Measurements from ENCODE around the gene BCL2. TPM values are rescaled to one million over a fixed set of nuclear protein-coding genes. Genes with fewer than 3 reads are reported as not detected.

The BCL2 gene
- total RNA-seq, 1 experiment from 2014 or later, result 2.5 TPM

DNA sequence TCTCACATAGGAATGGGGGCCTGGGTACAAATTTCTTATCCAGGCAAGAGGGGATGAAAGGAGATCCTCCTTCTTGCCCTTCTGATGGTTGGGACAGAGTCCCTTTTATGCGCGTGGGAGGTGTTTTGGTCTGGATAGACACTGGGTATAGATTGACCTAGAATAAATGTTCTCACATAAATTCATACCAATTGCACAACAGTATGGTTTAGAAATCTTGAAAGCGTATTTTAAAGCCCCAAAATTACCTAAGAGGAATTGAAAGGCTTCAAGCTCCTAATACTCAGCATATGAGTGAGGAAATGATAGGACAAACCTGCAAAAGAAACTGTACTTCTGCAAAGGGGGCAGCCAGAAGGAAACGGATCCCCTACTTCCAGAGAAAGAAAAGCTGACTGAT, 2.6 kb upstream of the BCL2 start:
- Histone ChIP-seq H3K27ac (ENCODE audit: low read depth, low read length) (no peak overlapping the region), H2AFZ (ENCODE audit: low read depth, low read length, poor library complexity, severe bottlenecking) (no peak overlapping the region), H3K9ac (ENCODE audit: low read length) (no peak overlapping the region), H3K79me2 (ENCODE audit: insufficient read depth, low read length) (no peaks in the 10 kb centered on the region), H3K27me3 (ENCODE audit: insufficient read depth, low read length) (0 out of 2 replicates have a peak, but pooled peaks cover 7% of the 10 kb centered on the region), H3K4me1 (ENCODE audit: control insufficient read depth in 1 of 2, insufficient read depth in 2 of 2, low read length in 2 of 2) (peaks cover 5 to 24% of the 10 kb centered on the region in 2 experiments; a peak in 2 of 4 replicates), H3K4me2 (ENCODE audit: low read length) (no peak overlapping the region), H3K4me3 (replicated peaks in 1 of 2; ENCODE audit: low read depth in 1 of 2, low read length in 2 of 2) (no peak overlapping the region), H4K20me1 (ENCODE audit: insufficient read depth) (no peaks in the 10 kb centered on the region), H3K9me3 (ENCODE audit: control insufficient read depth in 1 of 2, insufficient read depth in 1 of 2, low read depth in 1 of 2, low read length in 2 of 2) (no peaks in the 10 kb centered on the region), H3K9me2 (ENCODE audit: insufficient read depth) (no peaks in the 10 kb centered on the region), H3K36me3 (ENCODE audit: control insufficient read depth in 1 of 2, insufficient read depth in 2 of 2, low read length in 2 of 2) (no peaks in the 10 kb centered on the region)
- intact Hi-C loops (cut with micrococcal nuclease), result loop anchor here (1.0 to 10.0 kb wide), 3 partner anchors 115 to 837 kb away; no protein-coding TSS in a partner anchor
- no peak for ATAC-seq
- TF ChIP-seq JUND (IDR thresholded peaks at IDR 0.05), result no peak
- no peak for TF ChIP-seq EGR1 (IDR thresholded peaks at IDR 0.05; ENCODE audit: low read depth)
- TF ChIP-seq, protein P1, sequence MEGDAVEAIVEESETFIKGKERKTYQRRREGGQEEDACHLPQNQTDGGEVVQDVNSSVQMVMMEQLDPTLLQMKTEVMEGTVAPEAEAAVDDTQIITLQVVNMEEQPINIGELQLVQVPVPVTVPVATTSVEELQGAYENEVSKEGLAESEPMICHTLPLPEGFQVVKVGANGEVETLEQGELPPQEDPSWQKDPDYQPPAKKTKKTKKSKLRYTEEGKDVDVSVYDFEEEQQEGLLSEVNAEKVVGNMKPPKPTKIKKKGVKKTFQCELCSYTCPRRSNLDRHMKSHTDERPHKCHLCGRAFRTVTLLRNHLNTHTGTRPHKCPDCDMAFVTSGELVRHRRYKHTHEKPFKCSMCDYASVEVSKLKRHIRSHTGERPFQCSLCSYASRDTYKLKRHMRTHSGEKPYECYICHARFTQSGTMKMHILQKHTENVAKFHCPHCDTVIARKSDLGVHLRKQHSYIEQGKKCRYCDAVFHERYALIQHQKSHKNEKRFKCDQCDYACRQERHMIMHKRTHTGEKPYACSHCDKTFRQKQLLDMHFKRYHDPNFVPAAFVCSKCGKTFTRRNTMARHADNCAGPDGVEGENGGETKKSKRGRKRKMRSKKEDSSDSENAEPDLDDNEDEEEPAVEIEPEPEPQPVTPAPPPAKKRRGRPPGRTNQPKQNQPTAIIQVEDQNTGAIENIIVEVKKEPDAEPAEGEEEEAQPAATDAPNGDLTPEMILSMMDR (IDR thresholded peaks at IDR 0.05 in 2 of 3, conservative IDR thresholded peaks at IDR 0.05 in 1 of 3; ENCODE audit: borderline replicate concordance in 1 of 3, insufficient read depth in 1 of 3, low read depth in 2 of 3, low read length in 2 of 3), result no peak
- TF ChIP-seq POLR2A (IDR thresholded peaks at IDR 0.05; ENCODE audit: borderline replicate concordance, extremely low read depth, insufficient read depth, insufficient read length), result no peak
- BruUV-seq (replicated peaks), result no TSS peak
- ChIA-PET RAD21 (ENCODE audit: low non-redundant PET in 1 of 2, low total read pairs in 2 of 2, uncharacterized antibody in 2 of 2, unreplicated experiment in 2 of 2) (no interaction called here), POLR2A (no interaction called here), CTCF (interaction anchor here (1.0 to 4.2 kb wide), 3 partner anchors 189 to 306 kb away, joined by 4 to 18 read pairs (median 12); no protein-coding TSS in a partner anchor)
- no peak for DNase-seq (ENCODE audit: low read depth, low spot score)

DNA sequence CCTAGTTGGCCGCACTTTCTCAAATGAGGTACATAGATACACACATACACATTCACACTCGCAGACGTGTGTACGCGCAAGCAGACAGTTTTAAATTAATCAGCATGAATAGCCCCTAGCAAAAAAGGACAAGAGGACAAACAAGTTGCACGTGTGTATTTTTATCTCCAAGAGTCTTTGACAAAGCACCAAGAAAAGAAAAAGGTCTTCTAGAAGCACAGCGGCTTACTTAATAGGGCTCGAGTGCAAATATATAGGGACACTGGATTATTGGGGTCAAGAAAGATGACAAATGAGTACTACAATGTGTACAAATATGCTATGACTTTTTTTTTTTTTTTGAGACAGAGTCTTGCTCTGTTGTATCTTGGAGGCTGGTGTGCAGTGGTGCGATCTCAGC, 1.7 kb upstream of the BCL2 start:
- RAD21 ChIA-PET (ENCODE audit: low non-redundant PET in 1 of 2, low total read pairs in 2 of 2, uncharacterized antibody in 2 of 2, unreplicated experiment in 2 of 2), result no interaction called here
- no peaks in the 10 kb centered on the region for H3K9me2 ChIP-seq (ENCODE audit: insufficient read depth)
- H3K4me1 ChIP-seq (ENCODE audit: control insufficient read depth in 1 of 2, insufficient read depth in 2 of 2, low read length in 2 of 2), result peaks cover 5 to 24% of the 10 kb centered on the region in 2 experiments; a peak in 2 of 4 replicates
- H4K20me1 ChIP-seq (ENCODE audit: insufficient read depth), result no peaks in the 10 kb centered on the region
- no peak for ATAC-seq
- TF ChIP-seq SIN3A (IDR thresholded peaks at IDR 0.05; ENCODE audit: low read depth) (no peak), EGR1 (IDR thresholded peaks at IDR 0.05; ENCODE audit: low read depth) (no peak), CBX3 (IDR thresholded peaks at IDR 0.05; ENCODE audit: low read depth) (no peak), SRF (IDR thresholded peaks at IDR 0.05; ENCODE audit: low read depth) (no peak), ZNF274 (IDR thresholded peaks at IDR 0.05; ENCODE audit: low read depth, low read length) (no peak), CEBPB (IDR thresholded peaks at IDR 0.05; ENCODE audit: low read depth) (no peak), FOSL1 (IDR thresholded peaks at IDR 0.05; ENCODE audit: low read depth) (no peak)
- TF ChIP-seq, protein P2, sequence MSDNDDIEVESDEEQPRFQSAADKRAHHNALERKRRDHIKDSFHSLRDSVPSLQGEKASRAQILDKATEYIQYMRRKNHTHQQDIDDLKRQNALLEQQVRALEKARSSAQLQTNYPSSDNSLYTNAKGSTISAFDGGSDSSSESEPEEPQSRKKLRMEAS (IDR thresholded peaks at IDR 0.05), result no peak
- TF ChIP-seq, protein P3, sequence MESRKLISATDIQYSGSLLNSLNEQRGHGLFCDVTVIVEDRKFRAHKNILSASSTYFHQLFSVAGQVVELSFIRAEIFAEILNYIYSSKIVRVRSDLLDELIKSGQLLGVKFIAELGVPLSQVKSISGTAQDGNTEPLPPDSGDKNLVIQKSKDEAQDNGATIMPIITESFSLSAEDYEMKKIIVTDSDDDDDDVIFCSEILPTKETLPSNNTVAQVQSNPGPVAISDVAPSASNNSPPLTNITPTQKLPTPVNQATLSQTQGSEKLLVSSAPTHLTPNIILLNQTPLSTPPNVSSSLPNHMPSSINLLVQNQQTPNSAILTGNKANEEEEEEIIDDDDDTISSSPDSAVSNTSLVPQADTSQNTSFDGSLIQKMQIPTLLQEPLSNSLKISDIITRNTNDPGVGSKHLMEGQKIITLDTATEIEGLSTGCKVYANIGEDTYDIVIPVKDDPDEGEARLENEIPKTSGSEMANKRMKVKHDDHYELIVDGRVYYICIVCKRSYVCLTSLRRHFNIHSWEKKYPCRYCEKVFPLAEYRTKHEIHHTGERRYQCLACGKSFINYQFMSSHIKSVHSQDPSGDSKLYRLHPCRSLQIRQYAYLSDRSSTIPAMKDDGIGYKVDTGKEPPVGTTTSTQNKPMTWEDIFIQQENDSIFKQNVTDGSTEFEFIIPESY (IDR thresholded peaks at IDR 0.05; ENCODE audit: extremely low read depth, insufficient replicate concordance, low read length), result no peak
- no peak for DNase-seq (ENCODE audit: low read depth, low spot score)
- H3K4me2 ChIP-seq (ENCODE audit: low read length), result peak overlapping the region; percentile 66; the same call in 1 of the 2 replicates
- no peak overlapping the region for H3K9ac ChIP-seq (ENCODE audit: low read length)
- H3K27ac ChIP-seq (ENCODE audit: low read depth, low read length), result no peak overlapping the region
- H2AFZ ChIP-seq (ENCODE audit: low read depth, low read length, poor library complexity, severe bottlenecking), result no peak overlapping the region
- 0 out of 2 replicates have a peak, but pooled peaks cover 7% of the 10 kb centered on the region for H3K27me3 ChIP-seq (ENCODE audit: insufficient read depth, low read length)
- H3K4me3 ChIP-seq (replicated peaks in 1 of 2; ENCODE audit: low read depth in 1 of 2, low read length in 2 of 2), result no peak overlapping the region
- H3K36me3 ChIP-seq (ENCODE audit: control insufficient read depth in 1 of 2, insufficient read depth in 2 of 2, low read length in 2 of 2), result no peaks in the 10 kb centered on the region
- CTCF ChIA-PET, result interaction anchor here (4.2 kb wide), 1 partner anchor 305 kb away, joined by 18 read pairs; no protein-coding TSS in a partner anchor
- no peaks in the 10 kb centered on the region for H3K9me3 ChIP-seq (ENCODE audit: control insufficient read depth in 1 of 2, insufficient read depth in 1 of 2, low read depth in 1 of 2, low read length in 2 of 2)
- POLR2A ChIA-PET, result no interaction called here
- no TSS peak for BruUV-seq (replicated peaks)
- intact Hi-C loops (cut with micrococcal nuclease), result loop anchor here (5.0 to 10.0 kb wide), 2 partner anchors 116 to 836 kb away; no protein-coding TSS in a partner anchor
- H3K79me2 ChIP-seq (ENCODE audit: insufficient read depth, low read length), result no peaks in the 10 kb centered on the region
